M059J (cell line): Measurements from ENCODE around the gene TUBB. TPM values are rescaled to one million over a fixed set of nuclear protein-coding genes. Genes with fewer than 3 reads are reported as not detected.
"Not testable (repeated sequence)": the region's sequence is repeated elsewhere in the genome, so short reads cannot be mapped to it uniquely, and the experiment has no call there.

Experiments used
- DNase-seq: peaks from one replicate; pipeline ENCODE4 v3.0.0-alpha.2; 2012; ENCODE audit warnings: low read depth
- total RNA-seq: library from RNA; depleted of rRNA; stranded (reverse); fragments of >200 nt; shearing (Covaris generic); gene quantifications from 2 replicates; pipeline ENCODE4 v1.2.3, GENCODE V29; 2014

TUBB gene
- total RNA-seq, 1 experiment from 2014 or later, result 1,968 TPM

DNA sequence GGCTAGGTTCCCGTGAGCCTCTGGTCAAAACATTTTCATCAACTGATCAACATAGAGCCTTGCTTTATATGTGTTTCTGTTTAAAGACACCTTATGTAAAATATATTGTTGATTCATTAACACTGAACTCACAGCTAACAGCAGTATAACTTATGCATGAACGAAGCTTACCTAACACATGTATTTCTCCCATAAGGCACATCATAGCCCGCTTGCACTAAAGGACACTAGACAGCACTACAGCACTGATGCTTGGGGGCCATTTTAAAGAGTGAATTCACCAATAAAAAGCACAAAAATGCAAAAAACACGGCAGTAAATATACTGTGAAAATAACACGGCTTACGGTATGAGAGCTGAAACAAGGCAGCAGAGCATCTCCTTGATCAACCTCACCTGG is 18.4 kb downstream of the TUBB start:
- no peak for DNase-seq

DNA sequence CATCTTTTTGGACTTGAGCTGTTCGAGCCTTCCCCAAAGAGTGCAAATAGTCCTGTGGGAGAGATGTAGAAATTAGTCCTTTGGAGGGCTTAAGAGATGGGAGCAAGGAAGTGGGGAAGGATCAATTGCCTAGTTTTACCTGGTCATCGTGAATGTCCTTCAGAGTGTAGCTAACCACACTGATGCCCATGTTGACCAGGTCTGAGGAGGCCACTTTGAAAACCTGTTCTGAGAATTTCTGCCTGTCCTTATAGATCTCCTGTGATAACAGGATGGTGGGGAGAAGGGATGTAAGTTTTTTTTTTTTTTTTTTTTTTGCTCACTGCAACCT is 20.4 kb downstream of the TUBB start:
- DNase-seq, result peak; percentile 27

DNA sequence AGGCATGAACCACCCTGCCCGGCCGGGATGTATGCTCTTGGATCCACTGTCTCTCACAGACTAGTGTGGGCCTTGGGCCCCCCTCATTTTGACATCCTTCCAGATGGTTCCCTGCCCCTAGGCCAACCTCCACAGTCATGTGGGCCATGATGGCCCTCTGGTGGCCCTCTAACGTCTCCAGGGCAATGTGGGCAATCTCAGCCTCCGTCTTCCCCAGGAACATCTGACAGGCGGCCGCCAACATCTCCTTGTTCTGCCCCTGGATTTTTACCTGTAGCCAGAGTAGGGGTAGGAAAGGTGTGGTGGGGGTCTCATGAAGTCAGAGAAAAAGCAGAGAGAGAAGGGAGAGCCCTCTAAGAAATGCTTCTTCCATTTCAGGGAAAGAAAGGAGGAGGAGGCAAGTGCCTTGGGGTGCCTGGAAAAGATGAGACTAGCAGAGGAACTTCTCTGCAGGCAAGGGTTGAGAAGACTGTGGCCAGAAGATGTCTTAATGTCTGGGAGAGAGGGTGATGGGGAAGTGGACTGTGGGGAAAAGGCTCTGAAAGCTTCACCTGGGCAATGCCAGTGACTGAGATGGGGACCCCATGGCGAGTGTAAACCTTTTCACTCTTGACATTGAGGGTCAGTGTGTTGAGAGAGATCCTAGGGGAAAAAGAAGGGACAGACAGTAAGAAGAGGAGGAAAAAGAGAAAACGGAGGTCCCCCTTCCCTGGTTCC is 21.1 kb downstream of the TUBB start:
- peak; percentile 59 for DNase-seq

DNA sequence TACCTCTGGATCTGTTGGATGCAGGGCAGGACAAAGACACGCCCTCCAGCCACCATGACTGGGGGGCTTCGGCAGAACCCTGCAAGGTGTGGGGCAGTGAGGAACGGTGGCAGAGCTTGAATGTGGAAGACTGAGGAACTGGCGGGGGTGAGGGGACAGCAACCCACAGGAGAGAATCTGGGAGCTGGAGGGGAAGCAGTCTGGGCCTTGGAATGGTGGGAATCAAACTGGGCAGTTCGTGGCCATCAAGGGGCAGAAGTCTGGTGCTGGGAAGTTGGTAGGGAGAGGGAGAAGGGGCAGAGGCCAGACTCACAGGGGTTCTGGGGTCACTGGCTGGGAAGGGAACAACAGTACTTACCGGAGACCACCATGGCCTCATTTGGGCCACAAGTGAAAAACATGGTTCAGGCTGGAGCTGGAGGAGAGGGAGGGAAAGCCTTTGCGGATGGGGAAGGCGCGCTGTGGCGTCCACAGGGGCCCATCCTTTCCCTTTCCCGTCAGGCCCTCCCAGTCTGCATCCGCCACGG is 21.7 kb downstream of the TUBB start:
- DNase-seq, result no peak

DNA sequence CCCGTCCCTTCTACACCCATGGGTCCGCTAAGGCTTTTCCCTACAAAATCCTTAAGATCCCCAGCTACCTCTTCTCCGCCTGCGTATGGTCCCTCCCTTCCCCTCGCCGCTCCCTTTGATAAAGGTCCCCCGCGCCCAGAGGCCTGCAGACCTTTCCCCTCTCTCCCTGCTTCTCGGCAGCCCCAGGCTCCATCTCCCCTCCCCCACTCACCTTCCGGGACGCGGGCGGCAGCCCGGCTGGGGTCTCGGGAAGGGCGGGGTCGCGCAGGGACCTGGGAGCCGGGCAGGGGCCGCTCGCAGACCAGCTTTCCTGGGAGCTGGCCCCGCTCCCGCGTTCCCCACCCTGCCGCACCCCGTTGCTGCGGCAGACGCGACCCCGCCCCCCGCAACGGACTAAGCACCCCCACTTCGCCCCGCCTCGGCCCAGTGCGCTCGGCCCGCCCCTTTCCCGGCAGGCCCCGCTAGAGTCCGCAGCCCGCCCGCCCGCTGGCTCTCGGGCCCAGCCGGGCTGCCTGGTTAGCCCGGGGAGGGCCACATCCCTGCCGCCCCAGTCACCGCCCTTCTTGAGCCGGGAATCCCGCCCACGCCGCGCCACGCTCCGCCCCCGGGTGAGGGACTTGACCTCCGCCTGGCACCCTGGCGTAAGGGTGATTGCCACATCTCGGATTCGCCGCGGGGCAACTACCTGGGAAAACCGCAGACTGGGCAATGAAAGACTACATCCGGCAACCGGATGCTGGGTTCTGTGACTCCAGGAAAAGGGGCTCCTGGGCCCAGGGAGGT is 22.4 kb downstream of the TUBB start, which contains the start of gene FLOT1:
Gene FLOT1, minus strand, starts transcription at position 372 of the 783 bp plus-strand sequence. CDS start 498 bp downstream, outside the sequence.
- peak; percentile 99 for DNase-seq

DNA sequence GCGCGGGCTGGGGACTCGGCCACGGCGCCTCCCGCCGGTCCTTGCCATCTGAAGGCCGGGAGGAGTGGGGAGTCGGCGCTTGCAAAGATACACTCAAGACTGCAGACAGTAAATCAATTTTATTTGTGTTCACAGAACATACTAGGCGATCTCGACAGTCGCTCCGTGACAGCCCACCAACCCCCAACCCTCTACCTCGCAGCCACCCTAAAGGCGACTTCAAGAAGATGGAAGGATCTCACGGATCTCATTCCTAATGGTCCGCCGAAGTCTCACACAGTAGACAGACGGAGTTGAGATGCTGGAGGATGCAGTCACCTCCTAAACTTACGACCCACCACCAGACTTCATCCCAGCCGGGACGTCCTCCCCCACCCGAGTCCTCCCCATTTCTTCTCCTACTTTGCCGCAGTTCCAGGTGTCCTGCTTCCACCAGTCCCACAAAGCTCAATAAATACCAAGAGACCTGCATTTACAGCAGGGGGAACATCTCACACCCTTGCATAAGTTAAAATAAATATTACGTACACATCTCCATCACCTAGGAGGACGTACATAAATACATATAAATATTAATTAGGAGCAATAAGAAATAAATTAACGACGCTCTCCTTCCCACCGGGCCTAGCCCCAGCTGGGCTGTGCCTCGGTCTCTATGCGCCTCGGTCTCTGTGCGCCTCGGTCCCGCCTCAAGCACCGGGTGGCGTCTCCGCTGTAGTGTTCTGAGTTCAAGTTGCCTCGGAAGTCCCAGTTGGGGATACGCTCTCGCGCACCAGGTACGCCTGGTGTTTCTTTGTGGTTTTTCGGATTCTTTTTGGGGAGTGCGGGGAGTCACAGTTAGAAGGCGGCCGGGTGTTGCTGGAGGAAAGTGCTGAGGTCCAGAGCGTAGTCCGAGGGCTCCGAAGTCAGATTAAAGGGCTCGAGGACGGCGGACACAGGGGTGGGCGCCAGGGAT is 23.2 kb downstream of the TUBB start:
- DNase-seq, result peak; percentile 57

DNA sequence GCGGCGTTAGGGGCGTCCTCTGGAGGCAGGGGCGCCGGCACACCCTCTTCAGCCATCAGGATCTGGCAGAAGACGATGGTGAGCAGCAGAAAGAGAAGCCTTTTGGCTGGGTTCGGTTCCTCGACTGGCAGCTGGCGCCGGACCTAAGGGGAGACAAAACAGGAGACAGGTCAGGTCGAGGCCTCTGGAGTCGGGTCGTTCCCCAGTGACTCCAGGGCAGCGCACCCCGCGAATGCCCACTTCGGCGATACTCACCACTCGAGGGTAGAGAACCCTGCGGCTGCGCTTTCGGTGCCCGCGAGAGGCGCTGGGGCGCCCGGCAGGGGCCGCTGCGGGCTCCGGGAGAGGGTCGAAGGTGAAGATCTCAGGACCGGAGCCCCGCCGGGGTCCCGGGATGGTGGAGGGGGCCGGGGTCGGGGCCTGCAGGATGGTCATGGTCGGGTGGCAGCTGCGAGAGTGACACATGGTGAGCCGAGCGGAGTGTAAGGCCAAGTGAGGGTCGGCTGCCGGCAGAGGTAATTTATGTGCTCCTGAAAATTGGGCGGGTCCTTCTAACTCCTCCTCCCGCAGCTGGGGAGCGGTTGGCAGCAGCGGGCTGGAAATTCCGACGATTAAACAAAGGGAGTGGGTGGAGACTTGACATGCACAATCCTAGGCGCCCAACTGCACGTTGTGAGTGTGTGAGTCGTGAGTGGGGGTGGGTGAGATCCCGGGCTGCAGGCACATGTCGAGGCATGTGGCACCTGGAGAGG is 24.1 kb downstream of the TUBB start, which contains the start of gene IER3:
Gene IER3, minus strand, starts transcription at position 494 of the 752 bp plus-strand sequence. Its CDS starts 29 bp downstream, at position 465.
- peak; percentile 96 for DNase-seq

DNA sequence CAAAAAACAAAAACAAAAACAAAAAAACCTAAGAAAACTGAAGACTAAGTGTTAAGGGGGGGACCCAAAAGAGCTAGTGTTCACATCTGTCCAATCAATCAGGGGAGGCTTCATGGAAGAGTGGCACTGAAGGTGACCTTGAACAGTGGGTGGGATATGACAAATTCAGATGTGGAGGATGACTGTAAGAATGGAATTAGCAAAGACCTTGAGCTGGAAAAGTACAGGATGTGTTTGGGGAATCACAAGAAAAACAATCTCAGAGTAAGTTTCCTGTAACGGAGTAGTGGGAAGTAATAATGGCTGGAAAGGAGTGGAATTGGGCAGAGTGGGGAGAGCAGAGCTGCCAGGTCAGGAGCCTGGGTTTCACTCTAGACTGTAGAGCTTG is 27.1 kb downstream of the TUBB start:
- DNase-seq, result peak; percentile 44

DNA sequence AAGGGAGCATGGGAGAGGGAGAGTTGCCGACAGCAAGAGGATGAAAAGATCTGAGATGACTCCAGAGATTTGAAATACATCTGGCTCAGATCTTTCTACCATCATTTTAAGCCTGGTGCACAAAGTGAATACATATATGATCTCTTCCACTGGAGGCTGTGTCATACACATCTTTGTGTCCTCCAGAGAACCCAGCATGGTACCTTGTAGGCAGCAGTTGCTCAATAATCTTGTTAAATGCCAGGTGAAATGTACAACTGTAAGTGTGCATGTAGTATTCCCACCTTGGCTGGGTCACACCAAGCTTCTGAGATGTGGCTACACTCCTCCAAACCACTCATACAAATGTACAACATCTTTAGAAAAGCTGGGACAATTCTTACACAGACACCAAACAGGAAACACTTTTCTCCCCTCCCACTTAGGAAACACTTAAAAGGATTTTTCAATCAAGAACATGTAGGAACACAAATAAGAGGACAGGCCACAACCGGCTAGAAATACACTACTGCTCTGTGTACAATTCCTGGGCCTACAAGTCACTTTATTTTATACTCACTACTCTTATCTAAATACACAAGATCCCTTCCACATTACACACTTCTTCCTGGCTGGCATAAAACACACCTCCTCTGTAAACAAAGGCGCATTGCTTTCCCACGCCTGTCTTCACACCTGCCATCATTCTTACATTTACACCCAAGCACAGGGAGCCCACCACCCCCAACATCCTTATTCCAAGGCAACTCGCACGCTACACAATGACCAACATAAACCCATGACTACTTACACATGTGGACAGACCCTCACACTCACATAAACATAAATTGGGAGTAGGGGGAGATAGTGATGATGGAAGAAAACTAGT is 28.0 kb downstream of the TUBB start:
- peak; percentile 46 for DNase-seq

DNA sequence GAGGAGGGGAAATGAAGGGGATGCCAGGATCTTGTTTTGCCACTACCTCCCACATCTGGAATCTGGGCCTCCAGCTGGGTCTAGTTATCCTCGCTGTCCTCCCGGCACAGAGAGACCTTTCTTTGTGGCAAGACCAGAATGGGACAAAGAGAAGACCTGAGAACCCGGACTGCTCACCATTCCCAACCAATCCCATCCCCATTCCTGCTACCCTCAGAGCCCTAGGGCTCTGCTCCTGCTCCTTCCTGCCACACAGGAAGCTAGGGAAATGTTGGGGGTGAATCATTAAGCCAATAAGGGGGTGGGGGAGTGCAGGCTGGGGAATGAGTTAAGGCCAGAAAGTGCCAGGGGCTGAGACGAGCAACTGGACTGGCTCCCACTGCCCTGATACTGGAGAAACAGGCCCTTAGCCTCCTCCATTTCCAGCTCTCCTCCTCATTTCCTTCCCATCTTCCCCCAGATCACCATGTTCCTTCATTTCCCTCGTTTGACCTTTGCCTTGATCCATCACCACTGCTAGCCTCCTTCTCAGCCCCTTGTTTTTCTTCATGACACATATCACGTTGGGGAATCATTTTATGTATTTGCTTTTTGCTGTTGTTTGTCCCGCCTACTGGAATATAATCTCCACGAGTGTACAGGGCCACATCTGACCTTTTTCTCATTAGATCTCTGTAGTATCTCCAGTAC is 28.8 kb downstream of the TUBB start:
- peak; percentile 93 for DNase-seq

DNA sequence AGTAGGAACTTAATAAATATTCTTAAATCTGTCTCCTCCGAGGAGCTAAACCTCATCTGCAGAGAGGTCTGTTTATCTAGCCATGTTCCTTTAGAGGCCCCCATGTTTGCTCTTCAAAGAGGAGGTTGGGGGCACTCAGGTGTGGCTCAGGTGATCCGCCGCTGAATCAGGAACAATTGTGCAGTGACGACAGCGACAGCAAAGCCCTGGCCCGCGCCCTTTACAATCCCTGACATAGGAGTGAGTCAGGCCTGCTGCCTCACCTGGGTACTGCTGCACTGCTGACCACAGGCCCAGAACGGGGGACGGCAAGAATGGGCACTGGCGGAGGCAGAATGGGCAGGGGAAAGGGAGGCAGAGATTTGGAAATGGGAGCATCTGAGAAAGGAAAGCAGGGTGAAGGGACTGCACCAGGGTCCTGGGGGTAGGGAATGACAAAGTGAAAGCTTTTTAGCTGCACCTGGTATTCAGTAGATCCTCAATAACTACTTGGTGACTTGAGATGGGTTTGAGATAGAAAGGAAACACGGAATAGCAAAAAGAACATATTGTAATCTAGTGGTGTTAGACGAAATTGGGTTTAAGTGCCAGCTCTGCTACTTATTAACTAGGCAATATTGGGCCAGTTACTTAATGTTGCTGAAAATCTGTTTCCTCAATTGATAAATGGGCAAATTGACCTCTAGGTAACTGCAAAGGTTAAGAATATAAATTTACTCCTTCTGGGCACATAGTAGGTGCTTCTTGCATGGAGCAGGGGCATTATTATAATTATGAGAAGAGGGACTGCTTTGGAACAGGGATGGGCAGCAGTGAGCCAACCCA is 29.6 kb downstream of the TUBB start:
- peak; percentile 87 for DNase-seq

DNA sequence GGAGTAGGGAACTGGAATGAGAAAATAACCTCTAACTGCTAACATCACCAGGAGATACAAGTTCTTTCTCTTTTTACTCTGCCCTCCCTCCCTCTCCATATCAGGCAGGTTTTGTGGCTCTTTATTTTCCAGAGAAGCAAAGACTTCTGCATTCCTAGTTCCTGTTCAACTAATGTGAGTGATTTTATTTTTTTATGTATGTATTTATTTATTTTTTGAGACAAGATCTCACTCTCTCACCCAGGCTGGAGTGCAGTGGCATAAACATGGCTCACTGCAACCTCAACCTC is 30.2 kb downstream of the TUBB start:
- DNase-seq, result peak; percentile 49

DNA sequence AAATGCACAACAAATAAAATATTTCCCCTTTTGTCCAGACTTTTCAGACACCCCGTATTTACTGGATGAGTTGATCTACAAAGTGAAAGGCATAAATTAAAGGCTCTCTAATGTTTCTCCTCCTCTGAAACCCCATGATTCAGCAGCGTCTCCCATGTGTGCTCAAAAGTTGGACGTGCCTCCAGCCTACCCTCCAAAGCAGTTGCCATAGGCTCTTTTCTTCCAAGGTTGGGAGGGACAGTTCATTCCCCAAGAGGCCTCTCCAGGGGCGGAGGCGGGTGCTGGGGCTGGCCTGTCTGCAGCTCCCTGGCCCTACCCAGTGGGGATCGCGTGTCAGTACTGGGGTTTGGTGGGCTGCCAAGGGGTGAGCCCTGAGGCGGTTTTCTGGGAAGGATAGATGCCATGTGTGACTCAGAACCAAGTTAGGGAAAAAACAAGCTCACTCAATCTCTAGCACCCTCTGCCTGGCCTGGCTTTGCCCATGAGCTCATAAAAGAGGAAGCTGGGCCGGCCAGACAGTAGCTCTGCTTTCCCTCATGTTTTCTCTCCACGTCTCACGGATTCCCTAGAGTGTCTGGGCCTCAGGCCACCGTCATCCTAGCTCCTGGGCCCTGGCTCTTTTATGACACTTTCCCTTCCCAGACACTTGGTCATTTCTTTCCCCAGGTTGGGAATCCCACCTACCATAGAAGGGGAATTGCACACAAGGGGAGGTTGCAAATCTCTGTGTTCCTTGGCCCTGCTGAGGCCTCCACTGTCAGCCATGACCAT is 32.2 kb downstream of the TUBB start:
- DNase-seq, result peak; percentile 100

DNA sequence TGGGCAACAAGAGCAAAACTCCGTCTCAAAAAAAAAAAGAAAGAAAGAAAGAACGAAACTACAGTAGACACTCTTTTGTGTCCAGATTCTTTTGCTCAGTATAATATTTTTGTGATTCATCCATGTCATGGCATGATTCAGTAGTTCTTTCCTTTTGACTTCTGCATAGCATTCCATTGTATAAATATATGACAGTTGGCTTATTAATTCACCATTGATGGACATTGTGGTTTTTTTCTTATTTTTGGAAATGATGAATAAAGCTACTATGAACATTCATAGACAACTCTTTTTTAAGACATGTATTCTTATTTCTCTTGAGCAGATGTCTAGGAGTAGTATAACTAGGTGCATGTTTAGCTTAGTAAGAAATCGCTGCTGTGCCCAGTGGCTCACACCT is 34.5 kb downstream of the TUBB start:
- peak; percentile 75 for DNase-seq

DNA sequence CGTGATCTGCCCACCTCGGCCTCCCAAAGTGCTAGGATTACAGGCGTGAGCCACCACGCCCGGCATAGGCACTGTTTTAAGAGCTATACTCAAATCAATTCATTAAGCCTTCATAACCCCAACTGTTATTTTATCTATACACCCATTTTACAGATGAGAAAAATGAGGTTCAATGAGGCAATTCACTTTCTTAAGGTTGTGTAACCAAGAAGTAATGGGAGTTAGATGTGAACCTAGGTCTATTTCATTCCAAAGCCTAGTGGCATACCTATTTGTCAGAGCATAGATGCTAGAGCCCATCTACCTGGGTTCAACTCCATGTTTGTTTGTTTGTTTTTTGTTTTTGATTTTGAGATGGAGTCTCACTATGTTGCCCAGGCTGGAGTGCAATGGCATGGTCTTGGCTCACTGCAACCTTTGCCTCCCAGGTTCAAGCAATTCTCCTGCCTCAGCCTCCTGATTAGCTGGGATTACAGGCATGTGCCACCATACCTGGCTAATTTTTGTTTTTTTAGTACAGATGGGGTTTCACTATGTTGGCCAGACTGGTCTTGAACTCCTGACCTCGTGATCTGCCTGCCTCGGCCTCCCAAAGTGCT is 36.4 kb downstream of the TUBB start:
- not testable (repeated sequence) for DNase-seq

DNA sequence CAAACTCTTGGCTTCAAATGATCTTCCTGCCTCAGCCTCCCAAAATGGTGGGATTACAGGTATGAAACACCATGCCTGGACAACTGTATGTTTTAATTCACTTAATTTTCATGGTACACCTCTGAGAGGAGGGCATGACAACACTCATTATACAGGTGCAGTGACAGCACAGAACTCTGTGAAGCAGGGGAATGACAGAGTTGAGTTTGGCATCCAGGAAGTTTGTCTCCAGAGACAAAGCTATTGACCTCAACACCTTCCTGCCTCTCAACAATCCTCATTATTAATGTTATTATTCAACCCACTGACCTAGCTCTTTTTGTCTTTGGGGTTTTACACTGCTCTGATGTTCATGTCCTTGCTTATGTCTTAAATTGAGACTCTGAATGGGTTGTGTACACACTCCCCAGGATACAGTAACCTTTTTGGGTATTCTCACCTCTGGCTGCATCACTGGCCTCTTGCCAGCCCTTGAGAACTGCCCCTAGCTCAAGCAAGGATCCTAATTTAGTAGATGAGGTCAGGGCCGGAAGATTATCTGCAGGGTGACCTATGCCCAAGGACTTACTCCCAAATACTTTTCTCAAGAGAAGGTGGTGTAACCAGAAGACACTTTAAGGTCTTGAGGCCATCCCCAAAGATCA is 37.2 kb downstream of the TUBB start:
- peak; percentile 34 for DNase-seq
